NCI-H82 treated with DMSO at 0.1 percent for 48 hours (cell line): Measurements from ENCODE around the gene ZRANB3.
"Not testable (repeated sequence)": the region's sequence is repeated elsewhere in the genome, so short reads cannot be mapped to it uniquely, and the experiment has no call there.

Source experiments
- DNase-seq: peaks from one replicate; lab custom pipeline; 2025; ENCODE audit not compliant: unreplicated experiment; lab: John Stamatoyannopoulos, UW

The ZRANB3 gene

GRCh38 chr2:135530313-135531230 lies at the start of gene ZRANB3:
Gene ZRANB3, minus strand, starts transcription at chr2:135531218.
- peak; percentile 99 for DNase-seq

DNA sequence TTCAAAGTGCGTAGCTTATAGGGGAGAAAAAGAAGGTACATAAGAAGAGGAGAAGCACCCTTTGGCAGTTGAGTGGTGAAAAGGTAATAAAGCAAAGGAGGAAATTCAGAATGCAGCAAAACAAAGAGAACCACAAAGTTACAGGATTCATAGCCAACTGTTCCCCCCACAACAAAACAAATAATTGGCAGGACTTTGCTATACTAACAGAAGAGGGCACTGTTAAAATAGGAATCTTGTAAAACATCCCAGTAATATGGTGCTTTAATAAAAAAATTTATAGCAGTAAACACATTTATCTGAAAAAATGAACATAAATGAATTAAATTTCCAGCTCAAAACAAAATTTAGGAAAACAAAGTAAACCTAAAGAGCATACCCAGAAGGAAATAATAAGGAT lies 42.6 kb upstream of the ZRANB3 start:
- DNase-seq: no peak

- no peak for DNase-seq
These were observed 39.9 kb upstream of the ZRANB3 start for GRCh38 chr2:135570884-135571283.

DNA sequence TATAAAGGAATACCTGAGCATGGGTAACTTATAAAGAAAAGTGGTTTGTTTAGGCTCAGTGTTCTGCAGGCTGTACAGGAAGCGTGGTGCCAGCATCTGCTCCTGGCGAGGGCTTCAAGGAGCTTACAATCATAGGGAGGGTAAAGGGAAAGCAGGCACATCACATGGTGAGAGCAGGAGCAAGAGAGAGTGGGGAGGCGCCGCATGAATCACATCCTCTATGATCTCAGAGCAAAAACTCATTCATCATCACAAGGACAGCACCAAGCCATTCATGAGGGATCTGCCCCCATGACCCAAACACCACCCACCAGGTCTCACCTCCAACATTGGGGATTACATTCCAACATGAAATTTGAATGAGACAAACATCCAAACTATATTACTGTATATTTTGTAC lies 32.8 kb upstream of the ZRANB3 start:
- DNase-seq: no peak

DNA sequence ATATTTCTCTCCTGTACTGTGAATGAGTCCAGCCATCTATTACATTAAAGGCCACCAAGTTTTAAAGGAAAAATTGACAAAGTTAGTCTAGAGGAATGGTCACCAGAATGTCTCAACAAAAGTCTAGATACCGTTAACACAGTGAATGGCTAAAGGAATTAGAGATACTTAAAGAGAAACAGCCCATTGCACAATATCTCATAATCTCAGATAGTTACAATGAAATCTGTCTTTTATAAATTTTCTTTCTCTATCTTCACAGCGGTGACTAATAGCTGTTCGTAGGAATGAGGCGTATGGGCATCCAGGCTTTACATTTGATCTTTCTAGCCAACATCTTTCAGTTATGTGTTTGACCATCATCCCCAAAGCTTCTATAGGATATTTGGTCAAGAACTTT lies 30.9 kb upstream of the ZRANB3 start:
- DNase-seq: no peak

DNA sequence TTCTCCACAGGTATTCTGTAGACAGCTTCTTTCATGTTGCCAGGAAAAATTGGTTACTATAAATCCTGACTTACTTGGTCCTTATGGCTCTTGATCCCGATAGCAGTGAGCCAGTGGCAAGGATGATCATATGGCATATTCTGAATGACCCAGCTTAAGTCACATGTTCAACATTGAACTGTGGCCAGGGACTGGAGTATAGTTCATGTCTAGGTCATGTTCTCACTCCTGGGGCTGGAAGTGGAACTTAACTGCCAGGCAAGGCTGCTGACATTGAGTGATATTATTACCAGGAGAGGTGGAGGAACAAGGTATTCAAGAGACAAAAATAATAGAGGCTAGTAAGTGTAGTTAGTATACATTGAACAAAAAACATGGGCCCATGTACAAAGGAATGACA lies 26.5 kb upstream of the ZRANB3 start:
- DNase-seq: no peak

DNA sequence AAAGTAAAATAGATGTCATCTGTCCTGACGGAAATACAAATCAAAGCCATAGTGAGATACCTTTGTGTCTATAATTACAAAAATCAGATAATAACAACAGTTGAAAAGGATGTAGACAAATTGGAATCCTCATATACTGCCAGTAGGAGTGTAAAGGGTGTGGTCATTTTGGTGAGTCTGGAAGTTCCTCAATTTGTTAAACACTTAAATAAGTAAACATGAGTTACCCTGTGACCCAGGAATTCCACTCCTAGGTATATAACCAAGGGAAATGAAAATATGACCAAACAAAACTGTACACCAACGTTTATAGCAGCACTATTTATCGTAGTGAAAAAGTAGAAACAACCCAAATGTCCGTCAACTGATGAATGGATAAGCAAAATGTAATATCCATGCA lies 24.3 kb upstream of the ZRANB3 start:
- no peak for DNase-seq

- DNase-seq: no peak
These were observed 21.9 kb upstream of the ZRANB3 start for GRCh38 chr2:135552887-135553286.

GRCh38 chr2:135551356-135551755 lies 20.3 kb upstream of the ZRANB3 start:
- no peak for DNase-seq

- DNase-seq: no peak
These were observed 16.3 kb upstream of the ZRANB3 start for GRCh38 chr2:135547311-135547710.

GRCh38 chr2:135546436-135546835 lies 15.4 kb upstream of the ZRANB3 start:
- no peak for DNase-seq

DNA sequence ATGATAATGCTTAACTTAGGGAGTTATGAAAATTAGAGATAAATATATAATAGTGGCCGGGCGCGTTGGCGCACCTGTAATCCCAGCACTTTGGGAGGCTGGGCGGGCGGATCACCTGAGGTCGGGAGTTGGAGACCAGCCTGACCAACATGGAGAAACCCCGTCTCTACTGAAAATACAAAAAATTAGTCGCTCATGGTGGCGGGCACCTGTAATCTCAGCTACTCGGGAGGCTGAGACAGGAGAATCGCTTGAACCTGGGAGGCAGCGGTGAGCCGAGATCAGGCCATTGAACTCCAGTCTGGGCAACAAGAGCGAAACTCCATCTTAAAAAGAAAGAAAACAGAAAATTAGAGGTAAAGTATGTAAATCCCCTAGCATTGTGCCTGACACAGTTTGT lies 2.5 kb upstream of the ZRANB3 start:
- not testable (repeated sequence) for DNase-seq

GRCh38 chr2:135532581-135532980 lies 1.6 kb upstream of the ZRANB3 start:
- no peak for DNase-seq

DNA sequence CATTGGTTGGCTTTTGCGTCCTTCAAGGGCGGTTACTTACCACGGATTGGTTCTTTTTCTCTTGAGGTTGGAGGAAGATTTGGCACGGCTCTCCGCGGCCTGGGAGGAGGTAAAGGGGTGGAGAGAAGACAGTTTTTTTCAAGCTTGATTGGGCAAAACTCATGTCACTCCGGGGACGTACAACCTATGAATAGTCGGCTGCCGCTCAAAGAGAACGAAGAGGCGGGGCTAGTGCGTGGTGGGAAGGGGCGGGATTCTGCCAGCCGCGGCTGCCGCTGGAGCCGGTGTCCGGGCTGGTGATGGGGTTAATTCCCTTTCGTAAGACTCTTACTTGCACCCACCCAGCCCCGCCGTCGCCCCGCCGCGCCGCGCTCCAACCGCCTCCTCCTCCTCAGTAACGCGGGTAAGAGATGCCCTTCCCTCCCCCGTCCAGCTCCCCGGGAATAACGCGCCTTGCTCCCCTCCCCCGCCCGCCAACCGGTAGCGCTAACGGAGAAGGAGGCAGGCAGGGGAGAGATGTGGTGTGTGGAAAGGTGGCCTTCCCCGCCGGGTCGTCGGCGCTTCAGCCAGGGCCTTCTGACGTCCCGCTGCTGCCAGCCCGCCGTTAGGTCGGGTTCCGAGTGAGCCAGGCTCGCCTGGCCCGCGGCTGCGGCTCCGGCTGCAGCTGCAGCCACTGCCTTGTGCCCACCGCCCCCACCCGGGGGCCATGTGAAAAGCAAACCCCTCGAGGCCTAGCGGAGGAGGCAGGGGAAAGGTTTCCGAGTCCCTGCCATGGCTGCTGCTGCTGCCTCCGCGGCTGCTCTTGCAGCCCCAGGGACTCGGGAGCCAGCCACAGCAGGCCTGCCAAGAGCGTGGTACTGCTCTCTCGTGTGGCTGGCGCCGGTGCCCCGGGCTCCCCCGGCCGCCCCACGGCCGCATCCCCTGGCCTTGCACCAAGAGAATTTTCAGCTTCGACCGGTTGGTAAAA lies 496 bp upstream of the ZRANB3 start, which contains the start of gene R3HDM1:
Gene R3HDM1 (plus strand): TSS at position 254 of the 967 bp plus-strand sequence. CDS start 73,362 bp downstream, outside the sequence.
- peak; percentile 100 for DNase-seq

DNA sequence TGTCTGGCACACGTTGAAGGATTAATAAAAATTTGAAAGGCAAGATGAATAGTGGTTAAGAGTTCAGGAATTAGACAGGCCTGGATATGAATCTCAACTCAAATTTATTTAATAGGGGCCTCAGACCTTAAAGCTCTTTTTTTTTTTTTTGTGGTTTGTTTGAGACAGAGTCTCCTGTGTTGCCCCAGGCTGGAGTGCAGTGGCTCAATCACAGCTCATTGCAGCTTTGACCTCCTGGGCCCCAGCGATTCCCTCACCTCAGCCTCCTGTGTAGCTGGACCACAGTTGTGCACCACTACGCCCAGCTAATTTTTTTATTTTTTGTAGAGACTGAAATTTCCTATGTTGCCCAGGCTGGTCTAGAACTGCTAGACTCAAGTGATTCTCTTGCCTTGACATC lies 3.0 kb downstream of the ZRANB3 start:
- no peak for DNase-seq

DNA sequence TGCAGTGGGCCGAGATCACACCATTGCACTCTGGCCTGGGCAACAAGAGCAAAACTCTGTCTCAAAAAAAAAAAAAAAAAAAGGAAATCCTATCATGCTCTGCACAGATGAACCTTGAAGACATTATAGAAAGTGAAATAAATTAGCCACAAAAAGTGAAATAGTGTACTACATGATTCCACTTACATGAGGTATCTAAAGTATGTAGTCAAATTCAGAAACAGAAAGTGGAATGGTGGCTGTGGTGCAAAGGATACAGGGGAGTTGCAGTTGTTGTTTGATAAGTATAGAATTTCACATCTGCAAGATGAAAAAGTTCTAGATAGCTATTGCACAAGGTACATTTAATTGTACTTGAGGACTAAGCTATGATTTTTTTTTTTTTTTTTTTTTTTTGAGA lies 5.2 kb downstream of the ZRANB3 start:
- no peak for DNase-seq

GRCh38 chr2:135512099-135512498 lies 18.9 kb downstream of the ZRANB3 start:
- DNase-seq: no peak

DNA sequence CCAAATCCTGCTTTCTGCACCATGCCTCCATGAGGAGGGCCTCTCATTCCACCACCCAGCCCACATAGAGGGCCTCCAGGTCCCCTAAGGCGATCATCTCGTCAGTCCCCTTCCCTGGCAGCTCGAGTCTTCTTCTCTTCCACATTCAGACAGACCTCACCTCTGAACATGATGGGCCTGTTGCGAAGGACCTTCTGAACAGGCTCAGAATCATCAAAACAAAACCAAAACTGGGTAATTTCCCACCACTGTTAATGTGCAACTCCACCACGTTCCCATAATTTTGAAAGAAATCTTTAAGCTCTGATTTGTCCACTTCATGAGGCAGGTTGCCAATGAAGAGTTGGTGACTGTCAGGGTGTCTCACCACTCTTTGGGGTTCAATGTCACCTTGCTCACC lies 20.4 kb downstream of the ZRANB3 start:
- DNase-seq: no peak

DNA sequence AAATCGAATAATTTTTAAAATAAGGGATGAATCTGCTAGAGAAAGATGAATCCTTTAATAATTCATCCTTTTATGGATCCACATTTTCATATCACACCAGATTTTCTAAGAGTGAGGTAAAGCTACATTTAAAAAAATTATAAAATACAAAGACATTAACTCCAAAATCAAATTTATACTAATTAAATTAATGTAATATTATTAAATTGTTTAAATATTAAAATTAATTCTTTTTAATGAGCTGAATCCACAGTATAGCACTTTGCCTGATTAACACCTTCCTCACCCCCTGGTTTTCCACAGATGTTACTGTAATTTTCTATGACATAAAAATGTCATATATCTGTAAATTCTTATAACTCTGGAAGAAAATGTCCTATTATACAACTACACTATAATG lies 26.2 kb downstream of the ZRANB3 start:
- no peak for DNase-seq

DNA sequence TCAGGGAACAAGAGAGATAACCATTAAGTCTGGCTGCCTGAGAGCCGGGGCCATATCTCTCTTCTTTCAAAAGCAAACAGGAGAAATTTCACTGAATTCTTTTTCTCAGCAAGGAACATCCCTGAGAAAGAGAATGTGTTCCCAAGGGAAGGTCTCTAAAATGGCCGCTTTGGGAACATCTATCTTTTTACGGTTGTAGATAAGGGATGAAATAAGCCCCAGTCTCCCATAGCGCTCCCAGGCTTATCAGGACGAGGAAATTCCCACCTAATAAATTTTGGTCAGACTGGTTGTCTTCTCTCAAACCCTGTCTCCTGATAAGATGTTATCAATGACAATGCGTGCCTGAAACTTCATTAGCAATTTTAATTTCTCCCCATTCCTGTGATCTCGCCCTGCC lies 32.4 kb downstream of the ZRANB3 start:
- DNase-seq: not testable (repeated sequence)

- no peak for DNase-seq
These were observed 36.1 kb downstream of the ZRANB3 start for GRCh38 chr2:135494917-135495316.

- no peak for DNase-seq
These were observed 36.5 kb downstream of the ZRANB3 start for GRCh38 chr2:135494503-135494902.
